Measurements from ENCODE around the gene GRM1.

The GRM1 gene

GRCh38 chr6:146355521-146356100, 326.7 kb downstream of the GRM1 start:
- Histone ChIP-seq H3K36me3 (ENCODE audit: control insufficient read depth in 5 of 5, insufficient read depth in 5 of 5, low read length in 5 of 5) (no peaks in the 10 kb centered on the region), H3K9me3 (ENCODE audit: control insufficient read depth in 5 of 5, low read length in 5 of 5) (no peaks in the 10 kb centered on the region), H3K9ac (ENCODE audit: low read length in 5 of 5) (no peak overlapping the region), H3K27me3 (ENCODE audit: control insufficient read depth in 5 of 5, insufficient read depth in 4 of 5, low read length in 5 of 5) (no peaks in the 10 kb centered on the region), H3K27ac (ENCODE audit: low read depth, low read length) (no peak overlapping the region), H3K4me3 (ENCODE audit: low read depth in 1 of 5, low read length in 5 of 5) (no peak overlapping the region), H3K4me1 (ENCODE audit: control insufficient read depth in 5 of 5, insufficient read depth in 5 of 5, low read length in 5 of 5) (peaks cover 0 to 12% (median 7%) of the 10 kb centered on the region in 5 donors)

GRCh38 chr6:146357578-146358430, 328.9 kb downstream of the GRM1 start:
- H3K9ac ChIP-seq (ENCODE audit: low read length in 5 of 5) = no peak overlapping the region
- no peak overlapping the region for H3K4me3 ChIP-seq (ENCODE audit: low read depth in 1 of 5, low read length in 5 of 5)
- H3K27me3 ChIP-seq (ENCODE audit: control insufficient read depth in 5 of 5, insufficient read depth in 4 of 5, low read length in 5 of 5) = no peaks in the 10 kb centered on the region
- H3K36me3 ChIP-seq (ENCODE audit: control insufficient read depth in 5 of 5, insufficient read depth in 5 of 5, low read length in 5 of 5) = no peaks in the 10 kb centered on the region
- peaks cover 0 to 12% (median 9%) of the 10 kb centered on the region in 5 donors for H3K4me1 ChIP-seq (ENCODE audit: control insufficient read depth in 5 of 5, insufficient read depth in 5 of 5, low read length in 5 of 5)
- no peak overlapping the region for H3K27ac ChIP-seq (ENCODE audit: low read depth, low read length)
- H3K9me3 ChIP-seq (ENCODE audit: control insufficient read depth in 5 of 5, low read length in 5 of 5) = no peaks in the 10 kb centered on the region

- H3K27ac ChIP-seq (ENCODE audit: low read depth, low read length) = no peak overlapping the region
- H3K27me3 ChIP-seq (ENCODE audit: control insufficient read depth in 5 of 5, insufficient read depth in 4 of 5, low read length in 5 of 5) = no peaks in the 10 kb centered on the region
- no peak overlapping the region for H3K4me3 ChIP-seq (ENCODE audit: low read depth in 1 of 5, low read length in 5 of 5)
- H3K9ac ChIP-seq (ENCODE audit: low read length in 5 of 5) = no peak overlapping the region
- no peaks in the 10 kb centered on the region for H3K9me3 ChIP-seq (ENCODE audit: control insufficient read depth in 5 of 5, low read length in 5 of 5)
- no peaks in the 10 kb centered on the region for H3K36me3 ChIP-seq (ENCODE audit: control insufficient read depth in 5 of 5, insufficient read depth in 5 of 5, low read length in 5 of 5)
- peaks cover 0 to 12% (median 9%) of the 10 kb centered on the region in 5 donors for H3K4me1 ChIP-seq (ENCODE audit: control insufficient read depth in 5 of 5, insufficient read depth in 5 of 5, low read length in 5 of 5)
Measured at GRCh38 chr6:146358431-146359046, 329.7 kb downstream of the GRM1 start.

- peaks cover 0 to 12% (median 9%) of the 10 kb centered on the region in 5 donors for H3K4me1 ChIP-seq (ENCODE audit: control insufficient read depth in 5 of 5, insufficient read depth in 5 of 5, low read length in 5 of 5)
- no peak overlapping the region for H3K9ac ChIP-seq (ENCODE audit: low read length in 5 of 5)
- H3K27me3 ChIP-seq (ENCODE audit: control insufficient read depth in 5 of 5, insufficient read depth in 4 of 5, low read length in 5 of 5) = no peaks in the 10 kb centered on the region
- H3K36me3 ChIP-seq (ENCODE audit: control insufficient read depth in 5 of 5, insufficient read depth in 5 of 5, low read length in 5 of 5) = no peaks in the 10 kb centered on the region
- no peak overlapping the region for H3K4me3 ChIP-seq (ENCODE audit: low read depth in 1 of 5, low read length in 5 of 5)
- no peak overlapping the region for H3K27ac ChIP-seq (ENCODE audit: low read depth, low read length)
- no peaks in the 10 kb centered on the region for H3K9me3 ChIP-seq (ENCODE audit: control insufficient read depth in 5 of 5, low read length in 5 of 5)
Measured at GRCh38 chr6:146359131-146359530, 330.3 kb downstream of the GRM1 start.

- Histone ChIP-seq H3K4me1 (ENCODE audit: control insufficient read depth in 5 of 5, insufficient read depth in 5 of 5, low read length in 5 of 5) (peaks cover 0 to 12% (median 9%) of the 10 kb centered on the region in 5 donors), H3K9me3 (ENCODE audit: control insufficient read depth in 5 of 5, low read length in 5 of 5) (no peaks in the 10 kb centered on the region), H3K27ac (ENCODE audit: low read depth, low read length) (no peak overlapping the region), H3K4me3 (ENCODE audit: low read depth in 1 of 5, low read length in 5 of 5) (no peak overlapping the region), H3K9ac (ENCODE audit: low read length in 5 of 5) (no peak overlapping the region), H3K27me3 (ENCODE audit: control insufficient read depth in 5 of 5, insufficient read depth in 4 of 5, low read length in 5 of 5) (no peaks in the 10 kb centered on the region), H3K36me3 (ENCODE audit: control insufficient read depth in 5 of 5, insufficient read depth in 5 of 5, low read length in 5 of 5) (no peaks in the 10 kb centered on the region)
Measured at GRCh38 chr6:146361128-146361924, 332.5 kb downstream of the GRM1 start.

- H3K27me3 ChIP-seq (ENCODE audit: control insufficient read depth in 5 of 5, insufficient read depth in 4 of 5, low read length in 5 of 5) = no peaks in the 10 kb centered on the region
- no peak overlapping the region for H3K9ac ChIP-seq (ENCODE audit: low read length in 5 of 5)
- H3K9me3 ChIP-seq (ENCODE audit: control insufficient read depth in 5 of 5, low read length in 5 of 5) = no peaks in the 10 kb centered on the region
- no peak overlapping the region for H3K4me3 ChIP-seq (ENCODE audit: low read depth in 1 of 5, low read length in 5 of 5)
- H3K27ac ChIP-seq (ENCODE audit: low read depth, low read length) = no peak overlapping the region
- H3K4me1 ChIP-seq (ENCODE audit: control insufficient read depth in 5 of 5, insufficient read depth in 5 of 5, low read length in 5 of 5) = peaks cover 0 to 4% (median 0%) of the 10 kb centered on the region in 5 donors
- H3K36me3 ChIP-seq (ENCODE audit: control insufficient read depth in 5 of 5, insufficient read depth in 5 of 5, low read length in 5 of 5) = no peaks in the 10 kb centered on the region
Measured at GRCh38 chr6:146363838-146364607, 335.2 kb downstream of the GRM1 start.

DNA sequence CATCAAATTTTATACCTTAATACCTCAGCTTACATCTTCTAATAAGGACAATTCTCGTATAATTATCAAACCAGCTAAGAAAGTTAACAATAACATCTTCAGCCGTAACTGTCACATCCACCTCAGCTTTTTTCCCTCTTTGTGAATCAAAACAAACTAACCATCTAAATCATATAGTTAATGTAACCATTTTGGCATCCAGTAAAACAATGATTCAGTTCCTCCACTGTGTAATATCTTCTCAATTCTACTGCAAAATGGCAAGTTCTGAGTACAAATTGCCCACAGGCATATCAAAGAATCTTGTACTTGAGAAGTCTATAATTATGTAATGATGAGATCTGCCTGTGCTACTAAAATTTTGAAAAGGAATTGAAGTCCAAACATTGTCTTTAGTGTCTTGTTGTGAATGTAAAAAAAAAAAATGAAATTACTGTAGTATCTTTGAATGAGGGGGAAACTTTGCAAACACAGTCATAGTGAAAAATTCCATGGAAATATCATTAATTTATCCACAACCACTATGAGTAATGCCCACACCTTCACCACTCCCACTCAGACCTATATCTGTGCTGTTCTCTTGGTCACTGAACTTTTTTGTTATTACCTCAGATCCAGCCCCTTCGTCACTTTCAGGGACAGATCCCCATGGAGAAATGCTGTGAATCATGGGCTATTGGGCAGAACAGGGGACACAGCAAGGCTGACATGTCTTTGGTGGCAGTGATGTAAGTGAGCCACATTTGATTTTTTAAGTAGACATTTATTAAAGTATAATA, 336.1 kb downstream of the GRM1 start:
- Histone ChIP-seq H3K9me3 (ENCODE audit: control insufficient read depth in 5 of 5, low read length in 5 of 5) (no peaks in the 10 kb centered on the region), H3K27me3 (ENCODE audit: control insufficient read depth in 5 of 5, insufficient read depth in 4 of 5, low read length in 5 of 5) (no peaks in the 10 kb centered on the region), H3K36me3 (ENCODE audit: control insufficient read depth in 5 of 5, insufficient read depth in 5 of 5, low read length in 5 of 5) (no peaks in the 10 kb centered on the region), H3K4me1 (ENCODE audit: control insufficient read depth in 5 of 5, insufficient read depth in 5 of 5, low read length in 5 of 5) (peaks cover 0 to 4% (median 0%) of the 10 kb centered on the region in 5 donors), H3K27ac (ENCODE audit: low read depth, low read length) (no peak overlapping the region), H3K9ac (ENCODE audit: low read length in 5 of 5) (no peak overlapping the region), H3K4me3 (ENCODE audit: low read depth in 1 of 5, low read length in 5 of 5) (no peak overlapping the region)

DNA sequence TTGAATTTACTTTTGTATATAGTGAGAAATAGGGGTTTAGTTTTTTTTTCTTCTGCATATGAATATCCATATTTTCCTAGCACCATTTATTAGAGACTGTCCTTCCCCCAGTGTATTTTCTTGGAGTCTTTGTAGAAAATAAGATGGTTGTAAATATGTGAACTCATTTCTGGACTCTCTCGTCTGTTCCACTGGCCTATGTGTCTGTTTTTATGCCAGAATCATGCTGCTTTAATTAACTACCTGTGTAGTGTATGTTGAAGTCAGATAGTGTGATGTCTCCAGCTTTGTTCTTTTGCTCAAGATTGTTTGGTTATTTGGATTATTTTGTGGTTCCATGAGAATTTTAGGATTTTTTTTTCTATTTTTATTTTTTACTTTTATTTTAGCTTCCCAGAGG, 338.2 kb downstream of the GRM1 start:
- no peak overlapping the region for H3K27ac ChIP-seq (ENCODE audit: low read depth, low read length)
- H3K9ac ChIP-seq (ENCODE audit: low read length in 5 of 5) = no peak overlapping the region
- no peak overlapping the region for H3K4me3 ChIP-seq (ENCODE audit: low read depth in 1 of 5, low read length in 5 of 5)
- no peaks in the 10 kb centered on the region for H3K4me1 ChIP-seq (ENCODE audit: control insufficient read depth in 5 of 5, insufficient read depth in 5 of 5, low read length in 5 of 5)
- no peaks in the 10 kb centered on the region for H3K27me3 ChIP-seq (ENCODE audit: control insufficient read depth in 5 of 5, insufficient read depth in 4 of 5, low read length in 5 of 5)
- no peaks in the 10 kb centered on the region for H3K36me3 ChIP-seq (ENCODE audit: control insufficient read depth in 5 of 5, insufficient read depth in 5 of 5, low read length in 5 of 5)
- H3K9me3 ChIP-seq (ENCODE audit: control insufficient read depth in 5 of 5, low read length in 5 of 5) = peaks cover 0 to 3% (median 0%) of the 10 kb centered on the region in 5 donors

DNA sequence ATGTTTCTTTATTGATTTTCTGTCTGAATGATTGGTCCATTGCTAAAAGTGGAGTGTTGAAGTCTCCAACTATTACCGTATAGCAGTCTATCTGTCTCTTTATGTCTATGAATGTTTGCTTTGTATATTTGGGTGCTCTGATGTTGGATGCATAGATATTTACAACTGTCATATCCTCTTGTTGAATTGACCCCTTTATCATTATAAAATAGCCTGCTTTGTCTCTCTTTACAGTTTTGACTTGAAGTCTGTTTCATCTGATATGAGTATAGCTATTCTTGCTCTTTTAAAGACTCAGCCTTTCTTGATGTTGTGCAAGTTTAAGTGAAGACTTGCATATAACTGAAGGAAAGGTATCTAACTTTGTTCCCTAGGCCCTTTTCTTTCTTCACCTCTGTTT, 341.0 kb downstream of the GRM1 start:
- Histone ChIP-seq H3K36me3 (ENCODE audit: control insufficient read depth in 5 of 5, insufficient read depth in 5 of 5, low read length in 5 of 5) (no peaks in the 10 kb centered on the region), H3K4me3 (ENCODE audit: low read depth in 1 of 5, low read length in 5 of 5) (no peak overlapping the region), H3K27me3 (ENCODE audit: control insufficient read depth in 5 of 5, insufficient read depth in 4 of 5, low read length in 5 of 5) (no peaks in the 10 kb centered on the region), H3K4me1 (ENCODE audit: control insufficient read depth in 5 of 5, insufficient read depth in 5 of 5, low read length in 5 of 5) (no peaks in the 10 kb centered on the region), H3K9me3 (ENCODE audit: control insufficient read depth in 5 of 5, low read length in 5 of 5) (peaks cover 0 to 3% (median 0%) of the 10 kb centered on the region in 5 donors), H3K27ac (ENCODE audit: low read depth, low read length) (no peak overlapping the region), H3K9ac (ENCODE audit: low read length in 5 of 5) (no peak overlapping the region)
